IMR-90 (cell line): ENCODE data around the gene POU2AF1. TPM values are rescaled to one million over a fixed set of nuclear protein-coding genes. Genes with fewer than 3 reads are reported as not detected.

Experiments used
- ATAC-seq: fragments of 200-7000 bp; cut with Tn5 transposase; 2 replicates; pipeline ENCODE4 v1.9.1; 2020; ENCODE audit warnings: low read depth, mild to moderate bottlenecking, moderate library complexity
- BruUV-seq: library from RNA; stranded (reverse); fragments of 400-500 nt; replicated peaks from 2 replicates; lab custom pipeline; 2021; lab: Mats Ljungman, UMichigan
- CTCF ChIA-PET: fragments of 300-600 bp; formaldehyde crosslinking; extraction: SDS; loops from one replicate; lab custom pipeline; 2021; ENCODE audit warnings: antibody characterized with exemption; lab: Yijun Ruan, JAX
- POLR2A ChIA-PET: fragments of 300-600 bp; sonication (Branson Sonifier 250); formaldehyde crosslinking; loops from one replicate; lab custom pipeline; 2022; ENCODE audit warnings: antibody characterized with exemption; ENCODE audit not compliant: unreplicated experiment; lab: Charles Lee
- DNase-seq: peaks from one replicate; pipeline ENCODE4 v3.0.0; 2013
- H2AFZ ChIP-seq: replicated peaks from 2 replicates; pipeline ENCODE3; 2013; ENCODE audit warnings: low read length, mild to moderate bottlenecking; ENCODE audit not compliant: poor library complexity
- H2AK5ac ChIP-seq: 2 replicates; pipeline ENCODE4 v1.6.1; 2013; ENCODE audit warnings: low read depth, low read length, inconsistent platforms
- H2AK9ac ChIP-seq: replicated peaks from 2 replicates; pipeline ENCODE3; 2013; ENCODE audit warnings: mild to moderate bottlenecking, low read depth, low read length, moderate library complexity; ENCODE audit not compliant: poor library complexity
- H2BK120ac ChIP-seq: 2 replicates; pipeline ENCODE4 v1.6.1; 2013; ENCODE audit warnings: low read depth, low read length, inconsistent platforms
- H2BK15ac ChIP-seq: 3 replicates; pipeline ENCODE4 v1.6.1; 2013; ENCODE audit warnings: low read depth, low read length, inconsistent platforms
- H2BK20ac ChIP-seq: 2 replicates; pipeline ENCODE4 v1.6.1; 2013; ENCODE audit warnings: low read depth, mild to moderate bottlenecking, inconsistent platforms, low read length, moderate library complexity
- H2BK5ac ChIP-seq: 2 replicates; pipeline ENCODE4 v1.6.1; 2013; ENCODE audit warnings: mild to moderate bottlenecking, low read depth, low read length, inconsistent platforms; ENCODE audit not compliant: poor library complexity, severe bottlenecking
- H3K14ac ChIP-seq: replicated peaks from 2 replicates; pipeline ENCODE4 v1.6.1; 2013; ENCODE audit warnings: low read depth, low read length, inconsistent platforms
- H3K18ac ChIP-seq: 2 replicates; pipeline ENCODE4 v1.6.1; 2013; ENCODE audit warnings: low read depth, low read length, control low read depth
- H3K23ac ChIP-seq: 2 replicates; pipeline ENCODE4 v1.6.1; 2013; ENCODE audit warnings: low read depth, low read length, inconsistent platforms
- H3K27ac ChIP-seq: 2 replicates; pipeline ENCODE4 v1.5.1; 2013; ENCODE audit warnings: mild to moderate bottlenecking, control low read depth, low read length; ENCODE audit not compliant: insufficient read depth
- H3K27me3 ChIP-seq: 2 replicates; pipeline ENCODE4 v1.6.1; 2013; ENCODE audit warnings: low read length; ENCODE audit not compliant: control insufficient read depth, insufficient read depth
- H3K36me3 ChIP-seq: 2 replicates; pipeline ENCODE4 v1.6.1; 2013; ENCODE audit warnings: low read length, mixed read lengths; ENCODE audit not compliant: control insufficient read depth, insufficient read depth
- H3K4ac ChIP-seq: 2 replicates; pipeline ENCODE4 v1.6.1; 2013; ENCODE audit warnings: low read depth, low read length, inconsistent platforms
- H3K4me1 ChIP-seq: 2 replicates; pipeline ENCODE4 v1.6.1; 2013; ENCODE audit warnings: low read length, mixed read lengths; ENCODE audit not compliant: control insufficient read depth, insufficient read depth
- H3K4me2 ChIP-seq: 2 replicates; pipeline ENCODE4 v1.6.1; 2013; ENCODE audit warnings: low read depth, mild to moderate bottlenecking, control low read depth, low read length, moderate library complexity
- H3K4me3 ChIP-seq: 2 replicates; pipeline ENCODE4 v1.5.1; 2013; ENCODE audit warnings: low read depth, mild to moderate bottlenecking, control low read depth, low read length, moderate library complexity; ENCODE audit not compliant: insufficient read depth
- H3K56ac ChIP-seq: 2 replicates; pipeline ENCODE4 v1.6.1; 2013; ENCODE audit warnings: low read length, inconsistent platforms; ENCODE audit not compliant: insufficient read depth; ENCODE audit errors: extremely low read depth
- H3K79me1 ChIP-seq, 2 experiments: 2 replicates each; pipeline ENCODE4 v1.6.1; 2013; ENCODE audit warnings: low read length in 2 of 2, inconsistent platforms in 1 of 2, low read depth in 1 of 2
- H3K9ac ChIP-seq: 2 replicates; pipeline ENCODE4 v1.6.1; 2013; ENCODE audit warnings: low read depth, low read length, control low read depth
- H3K9me1 ChIP-seq: 2 replicates; pipeline ENCODE4 v1.6.1; 2013; ENCODE audit warnings: low read length, inconsistent platforms; ENCODE audit not compliant: insufficient read depth
- H3K9me3 ChIP-seq: 2 replicates; pipeline ENCODE4 v1.6.1; 2013; ENCODE audit warnings: low read length; ENCODE audit not compliant: control insufficient read depth, insufficient read depth
- H4K20me1 ChIP-seq: 2 replicates; pipeline ENCODE4 v1.6.1; 2013; ENCODE audit warnings: low read length, inconsistent platforms; ENCODE audit not compliant: insufficient read depth
- H4K5ac ChIP-seq: 2 replicates; pipeline ENCODE4 v1.6.1; 2013; ENCODE audit warnings: mild to moderate bottlenecking, low read depth, low read length, control low read depth
- H4K8ac ChIP-seq, 2 experiments: 2 replicates each; pipeline ENCODE4 v1.6.1; 2013; ENCODE audit warnings: low read depth in 2 of 2, low read length in 2 of 2, control low read depth in 1 of 2, inconsistent platforms in 1 of 2
- H4K91ac ChIP-seq: 2 replicates; pipeline ENCODE4 v1.6.1; 2013; ENCODE audit warnings: low read depth, low read length, inconsistent platforms; ENCODE audit not compliant: insufficient read depth
- BHLHE40 ChIP-seq: fragments of 150-350 bp; IDR thresholded peaks from 2 replicates; pipeline ENCODE4 v1.6.1; 2016; ENCODE audit warnings: mild to moderate bottlenecking, low read depth, low read length
- CEBPB ChIP-seq: IDR thresholded peaks from 2 replicates; pipeline ENCODE4 v1.6.1; 2012; ENCODE audit warnings: low read depth, low read length, improper control_type of control experiment
- CHD1 ChIP-seq: IDR thresholded peaks from 2 replicates; pipeline ENCODE4 v1.6.1; 2012; ENCODE audit warnings: low read depth, low read length, improper control_type of control experiment
- FOS ChIP-seq: fragments of 150-350 bp; IDR thresholded peaks from 2 replicates; pipeline ENCODE4 v1.6.1; 2016; ENCODE audit warnings: low read depth, low read length
- MAFK ChIP-seq: IDR thresholded peaks from 2 replicates; pipeline ENCODE4 v1.6.1; 2012; ENCODE audit warnings: low read depth, low read length, improper control_type of control experiment
- MAZ ChIP-seq: IDR thresholded peaks from 2 replicates; pipeline ENCODE4 v1.6.1; 2012; ENCODE audit warnings: low read depth, mild to moderate bottlenecking, low read length, improper control_type of control experiment, moderate library complexity, borderline replicate concordance
- MXI1 ChIP-seq: IDR thresholded peaks from 2 replicates; pipeline ENCODE4 v1.6.1; 2012; ENCODE audit warnings: low read depth, mild to moderate bottlenecking, low read length, moderate library complexity, borderline replicate concordance
- NFE2L2 ChIP-seq: fragments of 150-350 bp; IDR thresholded peaks from 2 replicates; pipeline ENCODE4 v1.6.1; 2016; ENCODE audit warnings: low read depth, mild to moderate bottlenecking, low read length
- POLR2A ChIP-seq: IDR thresholded peaks from 2 replicates; pipeline ENCODE4 v1.6.1; 2012; ENCODE audit warnings: mild to moderate bottlenecking, low read depth, low read length
- RAD21 ChIP-seq: IDR thresholded peaks from 2 replicates; pipeline ENCODE4 v1.6.1; 2012; ENCODE audit warnings: low read length, improper control_type of control experiment
- RCOR1 ChIP-seq: IDR thresholded peaks from 2 replicates; pipeline ENCODE4 v1.6.1; 2012; ENCODE audit warnings: mild to moderate bottlenecking, low read length, improper control_type of control experiment; ENCODE audit not compliant: insufficient replicate concordance
- RFX5 ChIP-seq: IDR thresholded peaks from 2 replicates; pipeline ENCODE4 v1.8.0; 2012; ENCODE audit warnings: low read depth, mild to moderate bottlenecking, low read length, moderate library complexity
- SMC3 ChIP-seq: fragments of 150-350 bp; IDR thresholded peaks from 2 replicates; pipeline ENCODE4 v1.6.1; 2016; ENCODE audit warnings: low read depth, mild to moderate bottlenecking, antibody characterized with exemption, low read length, moderate library complexity
- WGBS, 2 experiments: methylation state at CpG; one replicate each; pipeline versions ENCODE4 v1.1.5 to v1.1.7; 2013; ENCODE audit warnings: missing lambda C conversion rate in 2 of 2; ENCODE audit not compliant: insufficient read length in 1 of 2; ENCODE audit errors: extremely low coverage in 2 of 2; 5-methylcytosine and 5-hydroxymethylcytosine counted together
- dilution Hi-C: fragments of 300-500 bp; cut with HindIII; formaldehyde crosslinking; loops from one replicate; pipeline ENCODE4 v1.14.3; 2018; ENCODE audit warnings: low sequenced_read_pairs; ENCODE audit not compliant: unreplicated experiment
- in situ Hi-C: fragments of 300-500 bp; cut with MboI; formaldehyde crosslinking; loops from 3 replicates; pipeline ENCODE4 v1.14.3; 2019; ENCODE audit warnings: low sequenced_read_pairs, inconsistent platforms, mixed read lengths
- intact Hi-C: fragments of 100-400 bp; cut with micrococcal nuclease; formaldehyde crosslinking; loops from 2 replicates; pipeline ENCODE4 v1.10.0; 2022
- polyA plus RNA-seq, 3 experiments: library from polyadenylated mRNA; depleted of rRNA; stranded (reverse); fragments of >200 nt; gene quantifications; 2 replicates each; pipeline ENCODE4 v1.2.3, GENCODE V29; 2012; ENCODE audit warnings: low replicate concordance in 1 of 3
- total RNA-seq: library from RNA; depleted of rRNA; stranded (reverse); fragments of >200 nt; gene quantifications from 2 replicates; pipeline ENCODE4 v1.2.3, GENCODE V29; 2012
- TF ChIP-seq, protein P1 (sequence below): fragments of 150-350 bp; IDR thresholded peaks from 2 replicates; pipeline ENCODE4 v1.6.1; 2016; ENCODE audit warnings: low read depth, mild to moderate bottlenecking, low read length, moderate library complexity, borderline replicate concordance
- TF ChIP-seq, protein P2 (sequence below): fragments of 150-350 bp; IDR thresholded peaks from 2 replicates; pipeline ENCODE4 v1.6.1; 2017; ENCODE audit warnings: mild to moderate bottlenecking, antibody characterized with exemption, low read length, low read depth
- TF ChIP-seq, protein P3 (sequence below): conservative IDR thresholded peaks from 2 replicates; pipeline ENCODE4 v1.5.1; 2012; ENCODE audit warnings: mild to moderate bottlenecking, low read depth, low read length, improper control_type of control experiment

Gene POU2AF1
- total and polyA plus RNA-seq, 2 of the 4 experiments (the other 2 are of a cell fraction) = not detected

DNA sequence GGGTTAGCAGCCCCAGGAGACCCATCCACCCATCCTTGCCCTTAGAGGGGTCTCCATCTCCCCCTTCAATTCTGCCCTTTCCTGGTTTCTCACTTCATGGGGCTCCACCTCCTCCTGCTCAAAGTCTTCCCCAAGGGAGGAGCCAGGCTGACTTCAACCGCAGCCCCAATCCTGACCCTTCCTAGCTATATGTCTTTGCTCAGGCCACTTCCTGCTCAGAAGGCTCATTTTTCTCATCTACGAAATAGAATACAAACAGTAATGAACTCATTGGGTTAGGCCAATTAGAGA, 24.5 kb downstream of the POU2AF1 start:
- ChIA-PET CTCF (no interaction called here), POLR2A (no interaction called here)
- Histone ChIP-seq H4K8ac (no peak overlapping the region), H3K4me2 (no peak overlapping the region), H2AK5ac (no peak overlapping the region), H2AK9ac (no peak overlapping the region), H3K9ac (no peak overlapping the region), H3K18ac (no peak overlapping the region), H3K56ac (no peak overlapping the region), H2AFZ (no peak overlapping the region), H3K4me1 (no peaks in the 10 kb centered on the region), H3K27ac (no peak overlapping the region), H3K9me3 (no peaks in the 10 kb centered on the region), H2BK120ac (no peak overlapping the region), H2BK20ac (no peak overlapping the region), H2BK15ac (no peak overlapping the region), H4K5ac (no peak overlapping the region), H3K4ac (no peak overlapping the region), H3K79me1 (no peaks in the 10 kb centered on the region), H3K27me3 (peaks cover 33% of the 10 kb centered on the region), H4K20me1 (no peaks in the 10 kb centered on the region), H3K9me1 (no peaks in the 10 kb centered on the region; the same call in 1 of the 2 replicates), H4K91ac (no peak overlapping the region), H3K23ac (no peak overlapping the region), H3K36me3 (no peaks in the 10 kb centered on the region), H3K4me3 (no peak overlapping the region), H2BK5ac (no peak overlapping the region), H3K14ac (no peak overlapping the region)
- in situ Hi-C loops (no loop called here), dilution Hi-C loops (no loop called here), intact Hi-C loops (no loop called here)
- DNase-seq = no peak
- no CpG with 5 or more reads among the region's 2 CpGs for WGBS, 2 experiments
- BruUV-seq = no TSS peak
- TF ChIP-seq POLR2A = no peak
- TF ChIP-seq RFX5 = no peak
- no peak for TF ChIP-seq MXI1
- TF ChIP-seq NFE2L2 = no peak
- no peak for TF ChIP-seq MAZ
- TF ChIP-seq MAFK = no peak
- no peak for TF ChIP-seq CHD1
- TF ChIP-seq BHLHE40 = no peak
- no peak for TF ChIP-seq SMC3
- TF ChIP-seq, protein P1, sequence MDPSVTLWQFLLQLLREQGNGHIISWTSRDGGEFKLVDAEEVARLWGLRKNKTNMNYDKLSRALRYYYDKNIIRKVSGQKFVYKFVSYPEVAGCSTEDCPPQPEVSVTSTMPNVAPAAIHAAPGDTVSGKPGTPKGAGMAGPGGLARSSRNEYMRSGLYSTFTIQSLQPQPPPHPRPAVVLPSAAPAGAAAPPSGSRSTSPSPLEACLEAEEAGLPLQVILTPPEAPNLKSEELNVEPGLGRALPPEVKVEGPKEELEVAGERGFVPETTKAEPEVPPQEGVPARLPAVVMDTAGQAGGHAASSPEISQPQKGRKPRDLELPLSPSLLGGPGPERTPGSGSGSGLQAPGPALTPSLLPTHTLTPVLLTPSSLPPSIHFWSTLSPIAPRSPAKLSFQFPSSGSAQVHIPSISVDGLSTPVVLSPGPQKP = no peak
- TF ChIP-seq, protein P2, sequence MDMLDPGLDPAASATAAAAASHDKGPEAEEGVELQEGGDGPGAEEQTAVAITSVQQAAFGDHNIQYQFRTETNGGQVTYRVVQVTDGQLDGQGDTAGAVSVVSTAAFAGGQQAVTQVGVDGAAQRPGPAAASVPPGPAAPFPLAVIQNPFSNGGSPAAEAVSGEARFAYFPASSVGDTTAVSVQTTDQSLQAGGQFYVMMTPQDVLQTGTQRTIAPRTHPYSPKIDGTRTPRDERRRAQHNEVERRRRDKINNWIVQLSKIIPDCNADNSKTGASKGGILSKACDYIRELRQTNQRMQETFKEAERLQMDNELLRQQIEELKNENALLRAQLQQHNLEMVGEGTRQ = no peak
- no peak for TF ChIP-seq RAD21
- TF ChIP-seq CEBPB = no peak
- TF ChIP-seq, protein P3, sequence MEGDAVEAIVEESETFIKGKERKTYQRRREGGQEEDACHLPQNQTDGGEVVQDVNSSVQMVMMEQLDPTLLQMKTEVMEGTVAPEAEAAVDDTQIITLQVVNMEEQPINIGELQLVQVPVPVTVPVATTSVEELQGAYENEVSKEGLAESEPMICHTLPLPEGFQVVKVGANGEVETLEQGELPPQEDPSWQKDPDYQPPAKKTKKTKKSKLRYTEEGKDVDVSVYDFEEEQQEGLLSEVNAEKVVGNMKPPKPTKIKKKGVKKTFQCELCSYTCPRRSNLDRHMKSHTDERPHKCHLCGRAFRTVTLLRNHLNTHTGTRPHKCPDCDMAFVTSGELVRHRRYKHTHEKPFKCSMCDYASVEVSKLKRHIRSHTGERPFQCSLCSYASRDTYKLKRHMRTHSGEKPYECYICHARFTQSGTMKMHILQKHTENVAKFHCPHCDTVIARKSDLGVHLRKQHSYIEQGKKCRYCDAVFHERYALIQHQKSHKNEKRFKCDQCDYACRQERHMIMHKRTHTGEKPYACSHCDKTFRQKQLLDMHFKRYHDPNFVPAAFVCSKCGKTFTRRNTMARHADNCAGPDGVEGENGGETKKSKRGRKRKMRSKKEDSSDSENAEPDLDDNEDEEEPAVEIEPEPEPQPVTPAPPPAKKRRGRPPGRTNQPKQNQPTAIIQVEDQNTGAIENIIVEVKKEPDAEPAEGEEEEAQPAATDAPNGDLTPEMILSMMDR = no peak
- no peak for TF ChIP-seq RCOR1
- no peak for TF ChIP-seq FOS
- no peak for ATAC-seq
